ENCODE data around the gene ERC1. TPM values are rescaled to one million over a fixed set of nuclear protein-coding genes. Genes with fewer than 3 reads are reported as not detected.

The ERC1 gene
- total RNA-seq, 4 donors from 2014 or later = 58.0 to 83.2 (median 73.5) TPM

DNA sequence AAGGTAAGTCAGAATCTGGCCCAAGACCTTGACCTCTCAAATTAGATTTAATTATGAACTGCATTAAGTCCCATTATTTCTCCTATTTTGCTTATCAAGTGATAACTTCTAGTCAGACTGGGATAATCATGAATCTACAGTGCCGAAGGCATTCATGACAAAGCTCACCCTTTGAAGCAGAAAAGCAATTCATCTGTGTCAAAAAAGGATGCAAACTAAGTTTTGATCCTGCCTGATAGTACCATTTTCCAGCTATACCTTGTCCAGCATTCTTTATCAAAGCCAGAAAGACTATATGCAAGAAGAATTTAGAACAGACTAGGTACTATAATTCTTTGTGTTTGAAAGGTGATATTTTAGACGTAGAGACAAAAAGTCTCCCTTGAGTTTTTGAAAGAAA is 335.2 kb downstream of the ERC1 start:
- no peak for DNase-seq (ENCODE audit: low spot score in 2 of 2)
- Histone ChIP-seq H3K27me3 (no peaks in the 10 kb centered on the region), H3K36me3 (peaks cover 0 to 5% (median 0%) of the 10 kb centered on the region in 3 donors), H3K4me1 (peaks cover 0 to 13% (median 0%) of the 10 kb centered on the region in 4 donors), H3K4me3 (no peak overlapping the region), H3K27ac (no peak overlapping the region), H3K9me3 (no peaks in the 10 kb centered on the region)
- TF ChIP-seq, protein P1, sequence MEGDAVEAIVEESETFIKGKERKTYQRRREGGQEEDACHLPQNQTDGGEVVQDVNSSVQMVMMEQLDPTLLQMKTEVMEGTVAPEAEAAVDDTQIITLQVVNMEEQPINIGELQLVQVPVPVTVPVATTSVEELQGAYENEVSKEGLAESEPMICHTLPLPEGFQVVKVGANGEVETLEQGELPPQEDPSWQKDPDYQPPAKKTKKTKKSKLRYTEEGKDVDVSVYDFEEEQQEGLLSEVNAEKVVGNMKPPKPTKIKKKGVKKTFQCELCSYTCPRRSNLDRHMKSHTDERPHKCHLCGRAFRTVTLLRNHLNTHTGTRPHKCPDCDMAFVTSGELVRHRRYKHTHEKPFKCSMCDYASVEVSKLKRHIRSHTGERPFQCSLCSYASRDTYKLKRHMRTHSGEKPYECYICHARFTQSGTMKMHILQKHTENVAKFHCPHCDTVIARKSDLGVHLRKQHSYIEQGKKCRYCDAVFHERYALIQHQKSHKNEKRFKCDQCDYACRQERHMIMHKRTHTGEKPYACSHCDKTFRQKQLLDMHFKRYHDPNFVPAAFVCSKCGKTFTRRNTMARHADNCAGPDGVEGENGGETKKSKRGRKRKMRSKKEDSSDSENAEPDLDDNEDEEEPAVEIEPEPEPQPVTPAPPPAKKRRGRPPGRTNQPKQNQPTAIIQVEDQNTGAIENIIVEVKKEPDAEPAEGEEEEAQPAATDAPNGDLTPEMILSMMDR (IDR thresholded peaks at IDR 0.05) = no peak
- TF ChIP-seq POLR2A (IDR thresholded peaks at IDR 0.05) = no peak
- no peak for TF ChIP-seq EP300 (IDR thresholded peaks at IDR 0.05)
- WGBS, 2 donors = 92 to 94% methylated on average over 2 of the region's 2 CpGs

DNA sequence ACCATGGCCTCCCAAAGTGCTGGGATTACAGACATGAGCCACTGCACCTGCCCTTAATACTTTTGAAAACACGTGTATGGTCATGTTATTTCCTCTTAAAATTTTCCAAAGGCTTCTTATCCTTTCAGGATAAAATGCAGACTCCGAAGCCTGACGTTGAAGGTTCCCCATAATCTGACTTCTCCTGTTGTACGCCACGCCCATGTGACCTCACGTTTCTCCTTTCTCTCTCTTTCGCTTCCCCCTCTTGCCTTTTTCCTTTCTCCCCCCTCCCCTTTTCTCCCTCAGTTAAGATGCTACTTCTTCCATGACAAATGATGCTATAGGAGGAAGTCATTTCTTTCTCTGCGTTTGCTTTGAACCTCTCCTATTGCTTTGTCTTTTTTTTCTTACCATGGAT is 337.4 kb downstream of the ERC1 start:
- Histone ChIP-seq H3K36me3 (peaks cover 0 to 5% (median 0%) of the 10 kb centered on the region in 3 donors), H3K9me3 (no peaks in the 10 kb centered on the region), H3K27ac (no peak overlapping the region), H3K4me1 (peaks cover 0 to 13% (median 0%) of the 10 kb centered on the region in 4 donors), H3K27me3 (no peaks in the 10 kb centered on the region), H3K4me3 (no peak overlapping the region)
- TF ChIP-seq, protein P1 (IDR thresholded peaks at IDR 0.05) = no peak
- TF ChIP-seq EP300 (IDR thresholded peaks at IDR 0.05) = peak in 1 of 2 donors; percentile 43
- WGBS, 2 donors = 87 to 88% methylated on average over 8 of the region's 8 CpGs
- DNase-seq (ENCODE audit: low spot score in 2 of 2) = peak; percentile 16 to 36

DNA sequence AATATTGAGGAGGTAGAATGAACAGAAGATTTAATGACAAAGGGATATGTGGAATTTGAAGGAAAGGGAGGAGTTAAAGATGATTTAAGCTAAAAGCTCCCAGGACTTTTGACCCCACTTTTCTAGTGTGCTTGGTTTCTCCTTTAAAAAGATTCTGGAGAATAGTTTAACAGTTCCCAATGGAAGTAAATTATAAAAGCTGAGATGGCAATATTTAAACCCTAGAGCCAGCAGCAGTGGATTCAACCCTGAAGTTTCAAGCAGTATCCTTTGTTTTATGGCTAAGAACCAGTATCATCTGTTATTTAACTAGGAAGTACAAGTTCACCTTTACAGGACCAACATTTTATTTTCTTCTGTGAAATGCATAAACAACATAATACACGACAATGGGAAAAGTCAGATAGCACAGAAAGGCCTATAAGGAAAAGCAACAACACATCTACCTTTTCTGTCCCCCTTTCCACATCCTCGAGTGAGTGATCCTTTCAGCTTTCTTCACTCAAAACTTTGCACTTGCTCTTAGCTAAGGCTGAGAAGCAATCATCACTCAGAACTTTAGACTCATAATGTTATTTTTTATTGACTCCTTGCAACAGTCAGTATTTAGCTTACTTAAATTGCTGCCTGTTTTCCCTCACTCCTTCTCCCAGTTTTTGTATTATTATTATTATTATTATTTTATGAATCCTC is 338.9 kb downstream of the ERC1 start:
- WGBS, 2 donors = 69 to 74% methylated on average over 2 of the region's 2 CpGs
- TF ChIP-seq EP300 (IDR thresholded peaks at IDR 0.05) (no peak), POLR2A (IDR thresholded peaks at IDR 0.05) (no peak)
- TF ChIP-seq, protein P1 (IDR thresholded peaks at IDR 0.05) = no peak
- Histone ChIP-seq H3K4me3 (no peak overlapping the region), H3K9me3 (no peaks in the 10 kb centered on the region), H3K36me3 (peaks cover 0 to 10% (median 0%) of the 10 kb centered on the region in 3 donors), H3K27me3 (no peaks in the 10 kb centered on the region), H3K27ac (no peak overlapping the region), H3K4me1 (peaks cover 0 to 10% (median 0%) of the 10 kb centered on the region in 4 donors)
- DNase-seq (ENCODE audit: low spot score in 2 of 2) = no peak

DNA sequence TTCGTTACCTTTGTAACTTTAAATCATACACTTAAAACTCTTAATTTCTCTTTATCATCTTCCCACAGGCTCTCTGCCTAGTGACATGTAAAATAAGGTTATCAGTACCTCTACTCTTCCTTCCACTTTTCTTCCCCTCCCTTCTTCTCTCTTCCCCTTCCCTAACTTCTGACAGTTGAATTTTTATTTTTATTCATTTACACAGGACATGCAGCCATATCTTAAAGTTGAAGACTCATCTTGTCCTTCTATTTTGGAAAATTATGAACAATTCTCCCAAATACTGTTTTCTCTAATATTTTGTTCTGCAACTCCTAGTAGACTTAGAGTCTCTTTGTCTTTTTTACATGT is 339.4 kb downstream of the ERC1 start:
- H3K4me1 ChIP-seq = peaks cover 0 to 4% (median 0%) of the 10 kb centered on the region in 4 donors
- no peak overlapping the region for H3K4me3 ChIP-seq
- H3K9me3 ChIP-seq = no peaks in the 10 kb centered on the region
- H3K36me3 ChIP-seq = peaks cover 0 to 10% (median 0%) of the 10 kb centered on the region in 3 donors
- no peaks in the 10 kb centered on the region for H3K27me3 ChIP-seq
- no peak overlapping the region for H3K27ac ChIP-seq
- 95 to 97% methylated on average over 1 of the region's 1 CpG for WGBS, 2 donors
- no peak for DNase-seq (ENCODE audit: low spot score in 2 of 2)
- TF ChIP-seq EP300 (IDR thresholded peaks at IDR 0.05) (no peak), POLR2A (IDR thresholded peaks at IDR 0.05) (no peak)
- TF ChIP-seq, protein P1 (IDR thresholded peaks at IDR 0.05) = no peak

DNA sequence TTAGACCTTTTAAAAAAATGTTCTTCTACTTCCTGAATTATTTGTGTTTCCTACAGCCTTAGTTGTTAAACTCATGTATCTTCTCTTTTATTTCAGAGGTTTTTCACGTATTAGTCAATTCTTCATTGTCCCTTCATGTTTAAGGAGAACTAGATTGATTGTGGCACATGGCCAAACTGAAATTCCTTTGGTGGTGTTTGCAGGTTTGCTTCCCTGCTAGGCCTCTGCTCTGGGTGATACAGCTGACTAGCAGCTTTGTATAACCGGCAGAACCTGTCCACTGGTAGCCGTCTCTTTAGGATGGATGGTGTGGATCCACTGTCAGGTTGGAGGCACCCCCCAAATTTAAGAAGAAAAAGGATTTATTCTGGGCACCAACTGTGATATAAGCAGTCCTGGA is 341.3 kb downstream of the ERC1 start:
- Histone ChIP-seq H3K4me1 (no peaks in the 10 kb centered on the region), H3K36me3 (peaks cover 0 to 10% (median 0%) of the 10 kb centered on the region in 3 donors), H3K27ac (no peak overlapping the region), H3K27me3 (no peaks in the 10 kb centered on the region), H3K4me3 (no peak overlapping the region), H3K9me3 (no peaks in the 10 kb centered on the region)
- WGBS, 2 donors = 70 to 86% methylated on average over 3 of the region's 3 CpGs
- no peak for DNase-seq (ENCODE audit: low spot score in 2 of 2)
- TF ChIP-seq, protein P1 (IDR thresholded peaks at IDR 0.05) = no peak

All from tibial nerve (tissue), 4 donors.